Hepatocyte (in vitro differentiated cells): Measurements from ENCODE around the gene PPFIBP2.

Source experiments
- EZH2 ChIP-seq: fragments of 200-600 bp; sonication (generic); IDR thresholded peaks from 2 replicates; pipeline ENCODE4 v1.6.1; 2016; ENCODE audit warnings: antibody characterized with exemption, mild to moderate bottlenecking, borderline replicate concordance
- EZH2phosphoT487 ChIP-seq: fragments of 200-600 bp; sonication (generic); IDR thresholded peaks from one replicate; pipeline ENCODE4 v1.6.1; 2018; ENCODE audit warnings: antibody characterized with exemption, mild to moderate bottlenecking, low read depth, moderate library complexity; ENCODE audit not compliant: unreplicated experiment, severe bottlenecking
- TF ChIP-seq, protein P1 (sequence below): fragments of 200-600 bp; sonication (generic); IDR thresholded peaks from 2 replicates; pipeline ENCODE4 v1.5.1; 2016; ENCODE audit warnings: antibody characterized with exemption, mild to moderate bottlenecking; ENCODE audit not compliant: poor library complexity

DNA sequence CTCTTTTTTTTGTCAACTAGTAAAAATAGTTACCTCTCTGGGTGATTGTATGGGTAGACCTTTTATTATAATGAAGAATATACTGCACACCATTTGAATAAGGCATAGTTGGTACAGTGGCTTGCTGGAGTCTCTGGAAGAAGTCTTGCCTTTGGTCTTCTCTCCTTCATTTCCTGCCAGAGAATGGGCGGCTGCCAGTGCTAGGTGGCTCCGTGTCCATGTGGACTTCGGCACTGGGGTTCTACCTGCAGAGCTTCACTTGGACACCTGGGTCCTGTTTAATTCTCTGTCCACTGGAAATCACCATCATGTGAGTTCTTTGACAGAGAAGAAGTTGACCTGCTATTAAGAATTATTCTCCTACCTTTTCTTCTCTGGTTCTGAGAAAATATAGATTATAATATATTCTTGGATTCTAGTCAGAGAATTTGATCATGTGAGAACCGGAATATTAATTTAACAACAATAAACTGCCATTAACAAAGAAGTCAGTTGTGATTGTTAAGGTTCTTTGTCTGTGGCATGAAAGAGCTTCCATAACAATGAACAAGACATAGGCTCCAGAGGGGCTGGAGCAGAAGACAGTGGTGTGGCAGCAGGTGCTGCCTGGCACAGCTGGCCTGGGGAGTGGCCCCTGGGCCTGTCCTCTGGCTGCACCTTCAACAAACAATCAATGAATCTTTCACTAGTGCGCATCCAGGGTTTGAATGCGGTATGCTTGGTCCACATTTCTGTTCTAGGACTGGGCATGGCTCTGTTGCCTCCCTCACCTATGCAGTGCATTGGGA lies 77.5 kb downstream of the PPFIBP2 start:
- TF ChIP-seq, protein P1, sequence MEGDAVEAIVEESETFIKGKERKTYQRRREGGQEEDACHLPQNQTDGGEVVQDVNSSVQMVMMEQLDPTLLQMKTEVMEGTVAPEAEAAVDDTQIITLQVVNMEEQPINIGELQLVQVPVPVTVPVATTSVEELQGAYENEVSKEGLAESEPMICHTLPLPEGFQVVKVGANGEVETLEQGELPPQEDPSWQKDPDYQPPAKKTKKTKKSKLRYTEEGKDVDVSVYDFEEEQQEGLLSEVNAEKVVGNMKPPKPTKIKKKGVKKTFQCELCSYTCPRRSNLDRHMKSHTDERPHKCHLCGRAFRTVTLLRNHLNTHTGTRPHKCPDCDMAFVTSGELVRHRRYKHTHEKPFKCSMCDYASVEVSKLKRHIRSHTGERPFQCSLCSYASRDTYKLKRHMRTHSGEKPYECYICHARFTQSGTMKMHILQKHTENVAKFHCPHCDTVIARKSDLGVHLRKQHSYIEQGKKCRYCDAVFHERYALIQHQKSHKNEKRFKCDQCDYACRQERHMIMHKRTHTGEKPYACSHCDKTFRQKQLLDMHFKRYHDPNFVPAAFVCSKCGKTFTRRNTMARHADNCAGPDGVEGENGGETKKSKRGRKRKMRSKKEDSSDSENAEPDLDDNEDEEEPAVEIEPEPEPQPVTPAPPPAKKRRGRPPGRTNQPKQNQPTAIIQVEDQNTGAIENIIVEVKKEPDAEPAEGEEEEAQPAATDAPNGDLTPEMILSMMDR, result no peak
- no peak for TF ChIP-seq EZH2phosphoT487
- no peak for TF ChIP-seq EZH2
